CD1c-positive myeloid dendritic cell (primary cell): ENCODE measurements around the gene NID1.
"Not testable (repeated sequence)": the region's sequence is repeated elsewhere in the genome, so short reads cannot be mapped to it uniquely, and the experiment has no call there.

Experiments used
- DNase-seq: peaks from one replicate; pipeline ENCODE4 v3.0.0-alpha.2; 2016; ENCODE audit errors: extremely low spot score

NID1 gene

GRCh38 chr1:236092899-236093298 is 28.0 kb upstream of the NID1 start:
- DNase-seq, result no peak

GRCh38 chr1:236091933-236092318 is 27.0 kb upstream of the NID1 start:
- DNase-seq, result no peak

- no peak for DNase-seq
Measured at GRCh38 chr1:236090741-236091147, 25.9 kb upstream of the NID1 start.

- no peak for DNase-seq
Measured at GRCh38 chr1:236089046-236089773, 24.3 kb upstream of the NID1 start.

GRCh38 chr1:236086537-236086936 is 21.6 kb upstream of the NID1 start:
- DNase-seq, result no peak

- DNase-seq, result no peak
Measured at GRCh38 chr1:236085545-236086159, 20.8 kb upstream of the NID1 start.

GRCh38 chr1:236084386-236084730 is 19.5 kb upstream of the NID1 start:
- DNase-seq, result no peak

- no peak for DNase-seq
Measured at GRCh38 chr1:236083650-236084385, 18.9 kb upstream of the NID1 start.

- DNase-seq, result no peak
Measured at GRCh38 chr1:236082526-236082925, 17.6 kb upstream of the NID1 start.

GRCh38 chr1:236081546-236082227 is 16.8 kb upstream of the NID1 start:
- no peak for DNase-seq

- no peak for DNase-seq
Measured at GRCh38 chr1:236079703-236080102, 14.8 kb upstream of the NID1 start.

GRCh38 chr1:236078993-236079392 is 14.1 kb upstream of the NID1 start:
- DNase-seq, result no peak

GRCh38 chr1:236078077-236078476 is 13.2 kb upstream of the NID1 start:
- DNase-seq, result not testable (repeated sequence)

- DNase-seq, result no peak
Measured at GRCh38 chr1:236075848-236076247, 11.0 kb upstream of the NID1 start.

GRCh38 chr1:236073307-236073897 is 8.5 kb upstream of the NID1 start:
- DNase-seq, result no peak

GRCh38 chr1:236072001-236072400 is 7.1 kb upstream of the NID1 start:
- no peak for DNase-seq

- DNase-seq, result no peak
Measured at GRCh38 chr1:236070753-236071152, 5.9 kb upstream of the NID1 start.

- DNase-seq, result no peak
Measured at GRCh38 chr1:236069796-236070195, 4.9 kb upstream of the NID1 start.

GRCh38 chr1:236067854-236068454 is 3.1 kb upstream of the NID1 start:
- DNase-seq, result no peak

GRCh38 chr1:236066828-236067386 is 2.0 kb upstream of the NID1 start:
- DNase-seq, result peak; percentile 83

- no peak for DNase-seq
Measured at GRCh38 chr1:236066054-236066453, 1.2 kb upstream of the NID1 start.
